Lung (tissue), 12 donors: ENCODE results near the gene COPA. TPM values are rescaled to one million over a fixed set of nuclear protein-coding genes. Genes with fewer than 3 reads are reported as not detected.

ENCODE experiments used
- ATAC-seq: fragments of 200-7000 bp; cut with Tn5 transposase; one replicate; pipeline ENCODE4 v1.9.1; 2020; ENCODE audit warnings: moderate number of reproducible peaks; ENCODE audit not compliant: insufficient read depth, low FRiP score
- DNase-seq, 3 donors: peaks; one replicate each; pipeline ENCODE4 v3.0.0-alpha.2; 2013 to 2017
- H3K27ac ChIP-seq, 2 donors: one replicate each; pipeline ENCODE4 v1.5.1; 2013; ENCODE audit warnings: mild to moderate bottlenecking in 2 of 2, moderate library complexity in 2 of 2, control low read depth in 1 of 2, inconsistent platforms in 1 of 2, low read depth in 1 of 2, low read length in 1 of 2
- H3K27me3 ChIP-seq, 3 donors: one replicate each; pipeline ENCODE4 v1.5.1; 2013; ENCODE audit warnings: low read length in 2 of 3; ENCODE audit not compliant: control insufficient read depth in 3 of 3, insufficient read depth in 3 of 3
- H3K36me3 ChIP-seq, 4 donors: one replicate each; pipeline ENCODE4 v1.5.1; 2013; ENCODE audit warnings: low read length in 4 of 4, mild to moderate bottlenecking in 1 of 4, moderate library complexity in 1 of 4; ENCODE audit not compliant: control insufficient read depth in 4 of 4, insufficient read depth in 4 of 4
- H3K4me1 ChIP-seq, 5 donors: one replicate each; pipeline ENCODE4 v1.5.1; 2013; ENCODE audit warnings: low read length in 5 of 5, mild to moderate bottlenecking in 2 of 5, moderate library complexity in 1 of 5; ENCODE audit not compliant: control insufficient read depth in 5 of 5, insufficient read depth in 5 of 5
- H3K4me3 ChIP-seq: one replicate; pipeline ENCODE4 v1.5.1; 2013; ENCODE audit warnings: mild to moderate bottlenecking, control low read depth, moderate library complexity
- H3K9ac ChIP-seq, 2 donors: one replicate each; pipeline ENCODE4 v1.5.1; 2013; ENCODE audit warnings: low read length in 2 of 2, control low read depth in 1 of 2; ENCODE audit not compliant: insufficient read depth in 1 of 2
- H3K9me3 ChIP-seq, 4 donors: one replicate each; pipeline ENCODE4 v1.5.1; 2013; ENCODE audit warnings: low read length in 3 of 4, mild to moderate bottlenecking in 1 of 4, moderate library complexity in 1 of 4; ENCODE audit not compliant: control insufficient read depth in 4 of 4, insufficient read depth in 3 of 4
- CTCF ChIP-seq: IDR thresholded peaks from 2 replicates; pipeline ENCODE4 v1.5.1; 2012; ENCODE audit warnings: mild to moderate bottlenecking; ENCODE audit errors: control extremely low read depth, extremely low read depth
- WGBS, 2 donors: extraction: QIAGEN DNeasy Blood & Tissue Kit; methylation state at CpG; one replicate each; pipeline ENCODE4 v1.1.7; 2013; 5-methylcytosine and 5-hydroxymethylcytosine counted together
- polyA plus RNA-seq, 2 donors: library from polyadenylated mRNA; stranded (reverse); fragments of 200-250 nt; gene quantifications; one replicate each; pipeline ENCODE4 v1.2.1, GENCODE V29; 2013
- total RNA-seq, 2 donors: library from RNA; depleted of rRNA in 1 of 2; stranded (reverse); fragments of >200 nt in 1 of 2; gene quantifications; one replicate each; pipeline ENCODE4 v1.2.1, GENCODE V29; 2014 to 2021
- donor health status: control.
- donor health status: control.
- donor health status: Bipolar disorder and iron deficiency.
- donor health status: healthy.
- donor health status: DM: yes; HTN: yes; CAD: no.

COPA gene
- total and polyA plus RNA-seq, 4 donors, result 64.6 to 159 (median 125) TPM

GRCh38 chr1:160359559-160360226 is 16.6 kb upstream of the COPA start:
- ATAC-seq (no peak), DNase-seq (no peak)
- Histone ChIP-seq H3K4me3 (no peak overlapping the region), H3K9me3 (peaks cover 0 to 2% (median 0%) of the 10 kb centered on the region in 4 donors), H3K27me3 (no peaks in the 10 kb centered on the region), H3K9ac (no peak overlapping the region), H3K27ac (no peak overlapping the region), H3K36me3 (peaks cover 21 to 45% (median 27%) of the 10 kb centered on the region in 4 donors), H3K4me1 (no peaks in the 10 kb centered on the region)
- TF ChIP-seq CTCF, result no peak
- 91 to 94% methylated on average over 9 of the region's 9 CpGs for WGBS, 2 donors

GRCh38 chr1:160358073-160358472 is 15.0 kb upstream of the COPA start:
- peaks cover 34 to 58% (median 41%) of the 10 kb centered on the region in 4 donors for H3K36me3 ChIP-seq
- H3K9ac ChIP-seq, result no peak overlapping the region
- ATAC-seq, result no peak
- H3K4me3 ChIP-seq, result no peak overlapping the region
- H3K27ac ChIP-seq, result no peak overlapping the region
- DNase-seq, result no peak
- WGBS, 2 donors, result 86 to 90% methylated on average over 4 of the region's 4 CpGs
- TF ChIP-seq CTCF, result no peak
- no peaks in the 10 kb centered on the region for H3K27me3 ChIP-seq
- peaks cover 0 to 5% (median 0%) of the 10 kb centered on the region in 4 donors for H3K9me3 ChIP-seq
- no peaks in the 10 kb centered on the region for H3K4me1 ChIP-seq

- WGBS, 2 donors, result 88 to 90% methylated on average over 7 of the region's 7 CpGs
- TF ChIP-seq CTCF, result no peak
Observed at GRCh38 chr1:160357286-160358002, 14.4 kb upstream of the COPA start.

More at GRCh38 chr1:160357286-160358002, 14.4 kb upstream of the COPA start:
- H3K9me3 ChIP-seq, result peaks cover 0 to 5% (median 0%) of the 10 kb centered on the region in 4 donors
- no peaks in the 10 kb centered on the region for H3K27me3 ChIP-seq
- no peak overlapping the region for H3K9ac ChIP-seq
- peaks cover 38 to 64% (median 46%) of the 10 kb centered on the region in 4 donors for H3K36me3 ChIP-seq
- H3K4me3 ChIP-seq, result no peak overlapping the region
- no peak for DNase-seq
- ATAC-seq, result no peak
- H3K4me1 ChIP-seq, result no peaks in the 10 kb centered on the region
- no peak overlapping the region for H3K27ac ChIP-seq
